ENCODE results near the gene PTGDS.

GRCh38 chr9:136951541-136952320 is 25.6 kb upstream of the PTGDS start, which contains the start of gene LCN12:
- no peak for TF ChIP-seq POLR2A (IDR thresholded peaks at IDR 0.05; ENCODE audit: low read depth, low read length)
- no peak for TF ChIP-seq PAX5 (IDR thresholded peaks at IDR 0.05; ENCODE audit: insufficient read depth, low read length, severe bottlenecking)
- TF ChIP-seq POLR2AphosphoS5 (IDR thresholded peaks at IDR 0.05; ENCODE audit: low read depth, low read length) = no peak
- TF ChIP-seq TAF1 (IDR thresholded peaks at IDR 0.05; ENCODE audit: low read depth, low read length) = no peak

Data from GM12891 (cell line).